Trophoblast cell (in vitro differentiated cells and primary cell): ENCODE data around the gene EGR2. TPM values are rescaled to one million over a fixed set of nuclear protein-coding genes. Genes with fewer than 3 reads are reported as not detected.

Source experiments
- DNase-seq, 2 donors: peaks; one replicate each; pipeline ENCODE4 v3.0.0-alpha.2; 2016
- H2AFZ ChIP-seq: 2 replicates; pipeline ENCODE4 v1.6.1; 2013; ENCODE audit warnings: low read length, moderate library complexity, mild to moderate bottlenecking; ENCODE audit not compliant: insufficient read depth, poor library complexity
- H2AK5ac ChIP-seq: 2 replicates; pipeline ENCODE4 v1.6.1; 2013; ENCODE audit warnings: mild to moderate bottlenecking, low read length
- H2BK120ac ChIP-seq: 2 replicates; pipeline ENCODE4 v1.6.1; 2013; ENCODE audit warnings: low read length, mild to moderate bottlenecking, moderate library complexity; ENCODE audit not compliant: insufficient read depth, poor library complexity
- H2BK12ac ChIP-seq: 2 replicates; pipeline ENCODE4 v1.6.1; 2013; ENCODE audit warnings: mild to moderate bottlenecking, low read length, moderate library complexity
- H2BK5ac ChIP-seq: 2 replicates; pipeline ENCODE4 v1.6.1; 2013; ENCODE audit warnings: low read length, low read depth, moderate library complexity, mild to moderate bottlenecking; ENCODE audit not compliant: poor library complexity
- H3K14ac ChIP-seq: 2 replicates; pipeline ENCODE4 v1.6.1; 2013; ENCODE audit warnings: mild to moderate bottlenecking, low read length
- H3K18ac ChIP-seq: 2 replicates; pipeline ENCODE4 v1.6.1; 2013; ENCODE audit warnings: mild to moderate bottlenecking, low read length
- H3K23ac ChIP-seq: 2 replicates; pipeline ENCODE4 v1.6.1; 2013; ENCODE audit warnings: low read length
- H3K27ac ChIP-seq: 2 replicates; pipeline ENCODE4 v1.5.1; 2013; ENCODE audit warnings: low read depth, mild to moderate bottlenecking, inconsistent platforms, low read length, moderate library complexity
- H3K27me3 ChIP-seq: 2 replicates; pipeline ENCODE4 v1.6.1; 2013; ENCODE audit warnings: inconsistent platforms, mild to moderate bottlenecking, low read length, moderate library complexity; ENCODE audit not compliant: insufficient read depth
- H3K36me3 ChIP-seq, 2 experiments: 1 replicate in 1 of 2; 2 replicates in 1 of 2; pipeline ENCODE4 v1.6.1; 2013; ENCODE audit warnings: low read length in 2 of 2, mild to moderate bottlenecking in 2 of 2, moderate library complexity in 1 of 2; ENCODE audit not compliant: insufficient read depth in 2 of 2, control insufficient read depth in 1 of 2
- H3K4ac ChIP-seq: 2 replicates; pipeline ENCODE4 v1.6.1; 2013; ENCODE audit warnings: low read depth, mild to moderate bottlenecking, low read length, moderate library complexity
- H3K4me1 ChIP-seq, 2 experiments: 1 replicate in 1 of 2; 2 replicates in 1 of 2; pipeline ENCODE4 v1.6.1; 2013; ENCODE audit warnings: low read length in 2 of 2, mild to moderate bottlenecking in 2 of 2, moderate library complexity in 1 of 2; ENCODE audit not compliant: insufficient read depth in 2 of 2, control insufficient read depth in 1 of 2
- H3K4me2 ChIP-seq: 2 replicates; pipeline ENCODE4 v1.6.1; 2013; ENCODE audit warnings: inconsistent platforms, mild to moderate bottlenecking, low read length, moderate library complexity
- H3K4me3 ChIP-seq: 2 replicates; pipeline ENCODE4 v1.5.1; 2013; ENCODE audit warnings: mild to moderate bottlenecking, low read depth, low read length, inconsistent platforms
- H3K79me1 ChIP-seq: one replicate; pipeline ENCODE4 v1.6.1; 2013; ENCODE audit warnings: low read length
- H3K79me2 ChIP-seq: 2 replicates; pipeline ENCODE4 v1.6.1; 2013; ENCODE audit warnings: low read length, mild to moderate bottlenecking; ENCODE audit not compliant: control insufficient read depth, insufficient read depth, poor library complexity
- H3K9ac ChIP-seq: 2 replicates; pipeline ENCODE4 v1.6.1; 2013; ENCODE audit warnings: mild to moderate bottlenecking, low read length
- H3K9me3 ChIP-seq: 2 replicates; pipeline ENCODE4 v1.6.1; 2013; ENCODE audit warnings: low read depth, mild to moderate bottlenecking, control low read depth, inconsistent platforms, low read length; ENCODE audit not compliant: insufficient read depth
- H4K12ac ChIP-seq: 2 replicates; pipeline ENCODE4 v1.6.1; 2013; ENCODE audit warnings: low read depth, mild to moderate bottlenecking, low read length, moderate library complexity
- H4K8ac ChIP-seq: 2 replicates; pipeline ENCODE4 v1.6.1; 2013; ENCODE audit warnings: low read depth, mild to moderate bottlenecking, low read length, moderate library complexity
- H4K91ac ChIP-seq: one replicate; pipeline ENCODE4 v1.6.1; 2013; ENCODE audit warnings: low read depth, mild to moderate bottlenecking, low read length, moderate library complexity
- WGBS: extraction: QIAGEN DNeasy Blood & Tissue Kit; methylation state at CpG from one replicate; pipeline ENCODE4 v1.1.7; 2013; ENCODE audit warnings: missing lambda C conversion rate; ENCODE audit not compliant: insufficient read length, insufficient coverage; ENCODE audit errors: extremely low coverage; 5-methylcytosine and 5-hydroxymethylcytosine counted together
- polyA plus RNA-seq: library from polyadenylated mRNA; stranded (reverse); fragments of 200-250 nt; gene quantifications from 2 replicates; pipeline ENCODE4 v1.2.3, GENCODE V29; 2013

EGR2 gene
- 0.07 and 0.10 TPM in 2 replicates for polyA plus RNA-seq

DNA sequence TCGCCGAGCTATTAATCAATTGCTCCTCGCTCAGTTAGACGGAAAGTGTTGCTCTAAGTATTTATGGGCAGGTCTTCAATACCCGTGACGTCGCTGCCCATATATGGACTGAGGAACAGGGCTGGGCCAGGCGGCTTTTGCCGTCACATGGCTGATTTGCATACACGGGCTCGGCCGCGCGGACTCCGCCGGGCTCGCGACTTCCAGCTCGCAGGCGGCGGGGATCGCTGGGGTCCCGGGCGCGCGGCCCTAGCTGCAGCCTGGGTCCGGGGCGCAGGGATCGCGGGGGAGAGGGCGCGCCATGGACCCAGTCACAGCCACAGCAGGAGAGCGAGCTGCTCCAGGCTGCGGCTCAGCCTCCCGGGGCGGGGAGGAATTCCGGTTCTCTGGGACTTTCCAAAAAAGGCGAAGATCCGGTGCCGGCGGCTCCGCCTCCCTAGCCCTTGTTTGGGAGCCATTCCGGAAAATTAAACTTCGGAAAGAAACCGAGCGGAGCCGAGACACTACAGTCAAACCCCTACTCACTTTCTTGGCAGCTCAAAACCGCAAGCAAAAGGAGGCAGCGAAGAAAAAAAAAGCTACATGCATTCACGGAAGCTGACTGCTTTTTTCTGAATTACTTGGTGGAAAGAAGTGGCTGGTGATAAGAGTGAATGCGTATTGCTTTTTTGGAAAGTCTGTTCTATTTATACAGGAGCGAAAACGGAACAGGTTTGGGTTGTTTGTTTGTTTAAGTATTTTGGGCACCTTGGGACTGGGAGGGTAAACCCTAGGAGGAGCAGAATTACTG is at the start of gene EGR2:
Gene EGR2 (minus strand): TSS at position 36 of the 790 bp plus-strand sequence. CDS start 337 bp downstream, outside the sequence.
- no peak within 1 kb of the TSS for H2BK12ac ChIP-seq
- H3K4me1 ChIP-seq = peaks cover 21 to 25% of the 10 kb centered on the region in 2 experiments
- no peak within 1 kb of the TSS for H4K8ac ChIP-seq
- peaks cover 49% of the 10 kb centered on the region for H3K27me3 ChIP-seq
- H3K14ac ChIP-seq = no peak within 1 kb of the TSS
- H3K4ac ChIP-seq = no peak within 1 kb of the TSS
- no peak within 1 kb of the TSS for H2BK5ac ChIP-seq
- H4K12ac ChIP-seq = peak within 1 kb of the TSS; percentile 36
- H2BK120ac ChIP-seq = no peak within 1 kb of the TSS
- H3K27ac ChIP-seq = no peak within 1 kb of the TSS
- H2AFZ ChIP-seq = peak within 1 kb of the TSS; percentile 91
- H3K18ac ChIP-seq = no peak within 1 kb of the TSS
- peaks cover 7% of the 10 kb centered on the region for H3K9me3 ChIP-seq
- H3K4me2 ChIP-seq = peak within 1 kb of the TSS; percentile 98
- H3K36me3 ChIP-seq = no peaks in the 10 kb centered on the region
- H4K91ac ChIP-seq = no peak within 1 kb of the TSS
- peaks cover 1% of the 10 kb centered on the region for H3K79me1 ChIP-seq
- peak; percentile 92 to 97 for DNase-seq
- no peaks in the 10 kb centered on the region for H3K79me2 ChIP-seq
- no CpG with 5 or more reads among the region's 53 CpGs for WGBS
- peak within 1 kb of the TSS; percentile 91 for H3K4me3 ChIP-seq
- H3K23ac ChIP-seq = no peak within 1 kb of the TSS
- no peak within 1 kb of the TSS for H3K9ac ChIP-seq
- no peak within 1 kb of the TSS for H2AK5ac ChIP-seq

DNA sequence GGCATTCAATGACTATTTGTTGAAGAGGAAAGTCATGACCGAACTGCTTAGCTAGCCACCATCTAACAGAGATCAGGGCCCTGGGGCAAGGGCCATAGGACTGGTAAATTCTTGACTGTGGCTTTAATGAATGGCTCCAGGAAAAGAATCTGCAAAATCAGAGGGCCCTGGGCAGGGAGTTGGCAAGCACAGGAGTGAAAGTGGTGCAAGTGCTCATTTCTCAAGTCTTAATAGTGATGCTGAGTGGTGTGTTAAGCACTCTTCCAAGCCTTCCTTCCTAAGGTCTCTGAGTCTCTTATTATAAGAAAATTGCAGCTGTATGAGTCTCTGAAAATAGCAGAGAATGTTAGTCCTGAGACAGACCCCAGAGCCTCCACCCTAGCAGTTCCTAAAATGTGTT is 46.3 kb upstream of the EGR2 start:
- Histone ChIP-seq H3K79me1 (no peaks in the 10 kb centered on the region), H3K4me1 (no peaks in the 10 kb centered on the region)

DNA sequence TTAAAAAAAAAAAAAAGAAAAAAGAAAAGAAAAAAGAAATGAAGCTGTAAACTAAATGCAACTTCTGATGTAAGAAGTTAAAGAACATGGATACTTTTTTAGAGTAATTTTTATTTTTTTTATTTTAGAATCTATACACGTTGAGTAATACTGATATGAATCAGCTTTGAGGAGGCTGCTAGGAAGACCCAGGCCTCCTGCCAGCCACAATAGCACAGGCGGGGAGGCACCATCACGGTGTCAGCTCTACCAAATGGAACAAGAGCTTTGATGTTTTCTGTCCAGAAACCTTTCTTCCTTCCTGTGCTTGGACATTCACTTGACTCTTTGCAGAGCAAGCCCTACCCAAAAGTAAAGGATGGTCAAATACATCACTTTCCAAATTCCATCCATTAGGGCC is 45.3 kb upstream of the EGR2 start:
- H3K79me2 ChIP-seq = no peaks in the 10 kb centered on the region
- DNase-seq = no peak
- no peak overlapping the region for H3K18ac ChIP-seq
- no peak overlapping the region for H2BK5ac ChIP-seq
- no peak overlapping the region for H4K8ac ChIP-seq
- H2BK12ac ChIP-seq = no peak overlapping the region
- H3K27ac ChIP-seq = no peak overlapping the region
- H3K4me3 ChIP-seq = no peak overlapping the region
- no peaks in the 10 kb centered on the region for H3K9me3 ChIP-seq
- H4K12ac ChIP-seq = no peak overlapping the region
- no peak overlapping the region for H3K23ac ChIP-seq
- H3K14ac ChIP-seq = no peak overlapping the region
- no peak overlapping the region for H3K4me2 ChIP-seq
- WGBS = no CpG with 5 or more reads among the region's 3 CpGs
- no peak overlapping the region for H2BK120ac ChIP-seq
- H4K91ac ChIP-seq = no peak overlapping the region
- no peak overlapping the region for H3K4ac ChIP-seq
- no peak overlapping the region for H3K9ac ChIP-seq
- H3K36me3 ChIP-seq = no peaks in the 10 kb centered on the region
- no peaks in the 10 kb centered on the region for H3K27me3 ChIP-seq
- H2AK5ac ChIP-seq = no peak overlapping the region
- H3K79me1 ChIP-seq = no peaks in the 10 kb centered on the region
- no peak overlapping the region for H2AFZ ChIP-seq
- no peaks in the 10 kb centered on the region for H3K4me1 ChIP-seq

More for the DNA sequence above, 46.3 kb upstream of the EGR2 start:
- Histone ChIP-seq H4K12ac (no peak overlapping the region), H2BK120ac (no peak overlapping the region), H3K9ac (no peak overlapping the region), H3K27ac (no peak overlapping the region), H3K9me3 (no peaks in the 10 kb centered on the region), H2AFZ (no peak overlapping the region), H3K14ac (no peak overlapping the region), H3K36me3 (no peaks in the 10 kb centered on the region), H4K8ac (no peak overlapping the region), H3K18ac (no peak overlapping the region), H3K79me2 (no peaks in the 10 kb centered on the region), H3K27me3 (no peaks in the 10 kb centered on the region), H3K4me2 (no peak overlapping the region), H3K4me3 (no peak overlapping the region), H2BK12ac (no peak overlapping the region), H3K4ac (no peak overlapping the region), H3K23ac (no peak overlapping the region), H2BK5ac (no peak overlapping the region), H4K91ac (no peak overlapping the region), H2AK5ac (no peak overlapping the region)
- DNase-seq = no peak
- no CpG with 5 or more reads among the region's 1 CpG for WGBS

DNA sequence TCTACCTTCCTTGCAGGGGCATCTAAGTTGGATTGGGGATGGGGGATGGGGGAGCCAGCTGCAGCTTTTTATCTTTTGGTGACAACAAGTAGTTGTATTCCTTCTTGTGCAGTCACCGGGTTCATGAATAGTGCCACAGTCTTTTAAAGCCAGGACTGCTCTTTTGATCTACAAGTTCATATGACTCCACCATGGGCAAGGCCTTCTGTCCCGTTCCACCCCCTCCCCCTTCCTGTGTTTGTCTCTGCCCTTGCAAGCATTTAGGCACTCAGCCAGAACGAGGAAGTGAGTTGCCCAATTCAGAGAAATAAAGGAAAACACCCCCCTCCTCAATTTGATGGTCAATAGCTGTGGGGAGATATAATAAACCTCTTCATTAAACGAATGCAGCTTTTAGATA is 44.8 kb upstream of the EGR2 start:
- Histone ChIP-seq H2BK5ac (no peak overlapping the region), H3K79me1 (no peaks in the 10 kb centered on the region), H2AK5ac (no peak overlapping the region), H3K27me3 (no peaks in the 10 kb centered on the region), H3K18ac (no peak overlapping the region), H3K9me3 (no peaks in the 10 kb centered on the region), H3K4ac (no peak overlapping the region), H3K14ac (no peak overlapping the region), H3K79me2 (no peaks in the 10 kb centered on the region), H4K8ac (no peak overlapping the region), H2BK120ac (no peak overlapping the region), H3K36me3 (no peaks in the 10 kb centered on the region), H2AFZ (no peak overlapping the region), H2BK12ac (no peak overlapping the region), H3K4me3 (no peak overlapping the region), H3K4me1 (no peaks in the 10 kb centered on the region), H3K9ac (no peak overlapping the region), H3K4me2 (no peak overlapping the region), H4K91ac (no peak overlapping the region), H4K12ac (no peak overlapping the region), H3K27ac (no peak overlapping the region), H3K23ac (no peak overlapping the region)
- no CpG with 5 or more reads among the region's 4 CpGs for WGBS
- no peak for DNase-seq
